Kidney (tissue), 14 donors: Measurements from ENCODE around the gene TRAPPC12. TPM values are rescaled to one million over a fixed set of nuclear protein-coding genes. Genes with fewer than 3 reads are reported as not detected.

ENCODE experiments used
- DNase-seq, 5 donors: peaks; one replicate each; pipeline ENCODE4 v3.0.0-alpha.2; 2013 to 2020
- FAIRE-seq: peaks from 2 replicates; lab custom pipeline; 2012; peaks lifted over from hg19 to GRCh38; lab: Jason Lieb, UNC
- H3K27ac ChIP-seq, 2 donors: one replicate each; pipeline ENCODE4 v1.7.0; 2013; ENCODE audit warnings: low read depth in 2 of 2, low read length in 2 of 2, inconsistent platforms in 1 of 2
- H3K27me3 ChIP-seq: one replicate; pipeline ENCODE4 v1.7.1; 2013; ENCODE audit warnings: low read length, inconsistent platforms; ENCODE audit not compliant: control insufficient read depth, insufficient read depth
- H3K36me3 ChIP-seq, 3 donors: one replicate each; pipeline versions ENCODE4 v1.7.0 to v1.7.1; 2013; ENCODE audit warnings: low read length in 3 of 3, control low read depth in 1 of 3, inconsistent platforms in 1 of 3; ENCODE audit not compliant: insufficient read depth in 3 of 3, control insufficient read depth in 2 of 3
- H3K4me1 ChIP-seq, 3 donors: one replicate each; pipeline versions ENCODE4 v1.7.0 to v1.7.1; 2013; ENCODE audit warnings: low read length in 3 of 3, inconsistent platforms in 1 of 3, low read depth in 1 of 3; ENCODE audit not compliant: control insufficient read depth in 2 of 3, insufficient read depth in 2 of 3
- H3K4me3 ChIP-seq, 3 donors: one replicate each; pipeline versions ENCODE4 v1.7.0 to v1.8.1; 2013; ENCODE audit warnings: low read length in 3 of 3, control low read depth in 1 of 3, inconsistent platforms in 1 of 3
- H3K9ac ChIP-seq, 3 donors: one replicate each; pipeline versions ENCODE4 v1.7.0 to v1.7.1; 2013; ENCODE audit warnings: low read length in 3 of 3, control low read depth in 1 of 3, inconsistent platforms in 1 of 3
- H3K9me3 ChIP-seq, 3 donors: one replicate each; pipeline versions ENCODE4 v1.7.0 to v1.7.1; 2013; ENCODE audit warnings: low read length in 3 of 3, control low read depth in 1 of 3, inconsistent platforms in 1 of 3; ENCODE audit not compliant: control insufficient read depth in 2 of 3, insufficient read depth in 1 of 3
- intact Hi-C: fragments of 100-400 bp; cut with DNase I; formaldehyde crosslinking; loops from one replicate; pipeline ENCODE4 v1.11.1; 2022
- polyA plus RNA-seq: library from polyadenylated mRNA; stranded (reverse); fragments of 350-450 nt; fragmentation: Illumina TruSeq; extraction: RNeasy Lipid Tissue Mini Kit (QIAGEN cat#74804); gene quantifications from one replicate; pipeline ENCODE4 v1.2.3, GENCODE V29; 2014; ENCODE audit warnings: low read depth, low replicate concordance; ENCODE audit not compliant: insufficient read depth
- total RNA-seq: library from RNA; stranded (reverse); fragmentation: NEBNext Ultra II Directional; extraction: Animal tissue kit (Norgen Biotek cat#: 25700); gene quantifications from one replicate; pipeline ENCODE4 v1.2.1, GENCODE V29; 2021
- TF ChIP-seq, protein P1 (sequence below): IDR thresholded peaks from 3 replicates; pipeline ENCODE4 v1.5.1; 2012; ENCODE audit warnings: mild to moderate bottlenecking, moderate library complexity, borderline replicate concordance; ENCODE audit not compliant: insufficient read depth; ENCODE audit errors: extremely low read depth
- donor health status: control.
- donor health status: control.
- donor health status: control.
- donor health status: control.
- donor health status: control.
- donor health status: DM: yes; HTN: yes; CAD: no.
- donor health status: Normal renal cell carcinoma (clear cell type).

Gene TRAPPC12
- total and polyA plus RNA-seq, 2 donors from 2014 or later, result 81.6 to 104 TPM

DNA sequence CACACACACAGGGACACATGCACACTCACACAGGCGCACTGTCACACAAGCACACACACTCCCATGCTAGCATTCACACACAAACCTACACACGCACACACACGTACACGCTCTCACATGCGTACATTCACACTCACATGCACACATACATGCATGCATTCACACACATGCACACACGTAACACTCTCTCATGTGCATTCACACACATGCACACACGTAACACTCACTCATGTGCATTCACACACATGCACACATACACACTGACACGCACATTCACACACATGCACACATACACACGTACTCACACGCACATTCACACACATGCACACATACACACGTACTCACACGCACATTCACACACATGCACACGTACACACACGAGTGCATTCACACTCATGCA lies 123.6 kb downstream of the TRAPPC12 start:
- Histone ChIP-seq H3K36me3 (peaks cover 15 to 61% (median 32%) of the 10 kb centered on the region in 3 donors), H3K4me1 (no peaks in the 10 kb centered on the region), H3K27me3 (peaks cover 3% of the 10 kb centered on the region), H3K9ac (no peak overlapping the region), H3K27ac (no peak overlapping the region), H3K4me3 (peak overlapping the region in 1 of 3 donors; percentile 36), H3K9me3 (peaks cover 0 to 5% (median 0%) of the 10 kb centered on the region in 3 donors)
- DNase-seq (no peak), FAIRE-seq (no peak)
- intact Hi-C loops, result no loop called here
- TF ChIP-seq, protein P1, sequence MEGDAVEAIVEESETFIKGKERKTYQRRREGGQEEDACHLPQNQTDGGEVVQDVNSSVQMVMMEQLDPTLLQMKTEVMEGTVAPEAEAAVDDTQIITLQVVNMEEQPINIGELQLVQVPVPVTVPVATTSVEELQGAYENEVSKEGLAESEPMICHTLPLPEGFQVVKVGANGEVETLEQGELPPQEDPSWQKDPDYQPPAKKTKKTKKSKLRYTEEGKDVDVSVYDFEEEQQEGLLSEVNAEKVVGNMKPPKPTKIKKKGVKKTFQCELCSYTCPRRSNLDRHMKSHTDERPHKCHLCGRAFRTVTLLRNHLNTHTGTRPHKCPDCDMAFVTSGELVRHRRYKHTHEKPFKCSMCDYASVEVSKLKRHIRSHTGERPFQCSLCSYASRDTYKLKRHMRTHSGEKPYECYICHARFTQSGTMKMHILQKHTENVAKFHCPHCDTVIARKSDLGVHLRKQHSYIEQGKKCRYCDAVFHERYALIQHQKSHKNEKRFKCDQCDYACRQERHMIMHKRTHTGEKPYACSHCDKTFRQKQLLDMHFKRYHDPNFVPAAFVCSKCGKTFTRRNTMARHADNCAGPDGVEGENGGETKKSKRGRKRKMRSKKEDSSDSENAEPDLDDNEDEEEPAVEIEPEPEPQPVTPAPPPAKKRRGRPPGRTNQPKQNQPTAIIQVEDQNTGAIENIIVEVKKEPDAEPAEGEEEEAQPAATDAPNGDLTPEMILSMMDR, result no peak

DNA sequence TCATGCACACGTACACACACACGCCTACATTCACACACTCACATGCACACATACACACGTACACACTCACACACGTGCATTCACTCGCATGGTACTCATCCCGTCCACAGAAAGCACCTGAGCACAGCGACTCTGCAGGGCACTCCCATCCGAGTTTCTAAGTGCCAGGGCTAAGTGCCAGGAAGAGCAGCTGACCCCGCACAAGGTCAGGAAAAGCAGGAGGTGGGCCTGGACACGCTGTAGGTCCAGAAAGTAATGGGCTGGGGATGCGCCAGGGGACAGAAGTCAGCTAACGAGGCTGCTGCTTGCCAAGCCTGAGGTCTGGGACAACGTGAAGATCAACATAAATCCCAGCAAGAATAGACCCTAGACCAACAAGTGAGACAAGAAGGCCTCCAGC lies 124.0 kb downstream of the TRAPPC12 start:
- no peak overlapping the region for H3K27ac ChIP-seq
- no peak overlapping the region for H3K9ac ChIP-seq
- TF ChIP-seq, protein P1, result no peak
- H3K27me3 ChIP-seq, result peaks cover 3% of the 10 kb centered on the region
- FAIRE-seq (no peak), DNase-seq (no peak)
- H3K36me3 ChIP-seq, result peaks cover 14 to 59% (median 28%) of the 10 kb centered on the region in 3 donors
- intact Hi-C loops, result no loop called here
- H3K4me3 ChIP-seq, result no peak overlapping the region
- no peaks in the 10 kb centered on the region for H3K4me1 ChIP-seq
- H3K9me3 ChIP-seq, result peaks cover 0 to 5% (median 0%) of the 10 kb centered on the region in 3 donors

DNA sequence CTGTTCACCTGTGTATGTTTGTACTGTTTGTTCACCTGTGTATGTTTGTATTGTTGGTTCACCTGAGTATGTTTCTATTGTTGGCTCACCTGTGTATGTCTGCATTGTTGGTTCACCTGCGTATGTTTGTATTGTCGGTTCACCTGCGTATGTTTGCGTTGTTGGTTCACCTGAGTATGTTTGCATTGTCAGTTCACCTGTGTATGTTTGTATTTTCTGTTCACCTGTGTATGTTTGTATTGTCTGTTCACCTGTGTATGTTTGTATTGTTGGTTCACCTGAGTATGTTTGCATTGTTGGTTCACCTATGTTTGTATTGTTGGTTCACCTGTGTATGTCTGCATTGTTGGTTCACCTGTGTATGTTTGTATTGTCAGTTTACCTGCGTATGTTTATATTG lies 125.2 kb downstream of the TRAPPC12 start:
- intact Hi-C loops, result no loop called here
- FAIRE-seq (no peak), DNase-seq (no peak)
- no peak overlapping the region for H3K4me3 ChIP-seq
- H3K9me3 ChIP-seq, result peaks cover 0 to 5% (median 0%) of the 10 kb centered on the region in 3 donors
- H3K4me1 ChIP-seq, result no peaks in the 10 kb centered on the region
- peaks cover 3% of the 10 kb centered on the region for H3K27me3 ChIP-seq
- no peak overlapping the region for H3K9ac ChIP-seq
- TF ChIP-seq, protein P1, result no peak
- no peak overlapping the region for H3K27ac ChIP-seq
- peaks cover 13 to 46% (median 26%) of the 10 kb centered on the region in 3 donors for H3K36me3 ChIP-seq

DNA sequence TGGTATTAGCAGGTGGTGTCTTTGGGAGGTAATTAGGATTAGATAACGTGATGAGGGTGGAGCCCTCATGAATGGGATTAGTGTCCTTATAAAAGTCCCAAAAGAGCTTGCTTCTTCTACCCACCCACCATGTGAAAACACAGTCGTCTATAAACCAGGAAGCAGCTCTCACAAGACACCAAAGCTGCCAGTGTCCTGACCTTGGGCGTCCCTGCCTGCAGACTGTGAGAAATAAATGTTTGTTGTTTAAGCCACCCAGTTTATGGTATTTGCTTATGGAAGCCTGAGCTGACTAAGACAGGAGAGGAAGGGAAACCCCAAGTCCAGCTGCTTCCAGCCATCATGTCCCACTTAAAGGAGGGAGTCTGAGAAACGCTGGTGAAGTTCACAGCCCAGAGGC lies 126.3 kb downstream of the TRAPPC12 start:
- Histone ChIP-seq H3K27ac (no peak overlapping the region), H3K27me3 (peaks cover 3% of the 10 kb centered on the region), H3K4me3 (no peak overlapping the region), H3K36me3 (peaks cover 13 to 41% (median 22%) of the 10 kb centered on the region in 3 donors), H3K9me3 (peaks cover 0 to 5% (median 0%) of the 10 kb centered on the region in 3 donors), H3K4me1 (no peaks in the 10 kb centered on the region), H3K9ac (no peak overlapping the region)
- TF ChIP-seq, protein P1, result no peak
- FAIRE-seq, result no peak
- intact Hi-C loops, result no loop called here
- DNase-seq, result no peak
